SW 1271 (cell line): ENCODE data around the gene AFDN.

Experiments
- DNase-seq, 2 experiments: peaks; one replicate each; lab custom pipeline; 2025; lab: John Stamatoyannopoulos, UW

AFDN gene

DNA sequence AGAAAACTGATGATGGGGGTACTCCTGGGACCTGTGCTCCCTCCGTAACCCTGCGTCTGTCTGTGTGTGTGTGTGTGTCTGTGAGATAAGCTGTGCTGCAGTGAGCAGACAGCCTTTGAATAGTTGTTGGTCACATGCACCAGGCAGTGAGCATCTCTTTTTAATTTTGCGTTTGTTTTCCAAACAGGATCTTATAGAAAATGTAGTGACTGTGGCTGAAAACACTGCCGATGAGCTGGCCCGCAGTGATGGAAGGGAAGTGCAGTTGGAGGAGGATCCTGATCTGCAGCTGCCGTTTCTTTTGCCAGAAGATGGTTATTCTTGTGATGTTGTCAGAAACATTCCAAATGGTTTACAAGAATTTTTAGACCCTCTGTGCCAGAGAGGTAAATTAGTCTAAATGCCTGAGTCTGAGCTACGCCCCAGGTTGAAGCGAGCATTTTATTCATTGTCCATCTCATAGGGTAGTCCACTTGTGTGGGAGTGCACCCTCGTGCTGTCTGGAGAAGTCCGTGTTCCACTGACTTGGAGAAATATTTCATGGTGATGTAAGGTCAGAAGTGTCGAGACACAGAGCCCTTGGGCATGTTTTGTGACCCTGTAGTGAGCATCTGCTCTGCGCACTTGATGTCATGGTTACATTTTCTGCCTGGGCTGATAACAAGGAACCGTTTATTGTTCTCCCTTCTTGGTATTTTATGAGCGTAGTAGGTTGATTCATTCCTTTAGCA is 92.0 kb downstream of the AFDN start:
- DNase-seq = no peak

DNA sequence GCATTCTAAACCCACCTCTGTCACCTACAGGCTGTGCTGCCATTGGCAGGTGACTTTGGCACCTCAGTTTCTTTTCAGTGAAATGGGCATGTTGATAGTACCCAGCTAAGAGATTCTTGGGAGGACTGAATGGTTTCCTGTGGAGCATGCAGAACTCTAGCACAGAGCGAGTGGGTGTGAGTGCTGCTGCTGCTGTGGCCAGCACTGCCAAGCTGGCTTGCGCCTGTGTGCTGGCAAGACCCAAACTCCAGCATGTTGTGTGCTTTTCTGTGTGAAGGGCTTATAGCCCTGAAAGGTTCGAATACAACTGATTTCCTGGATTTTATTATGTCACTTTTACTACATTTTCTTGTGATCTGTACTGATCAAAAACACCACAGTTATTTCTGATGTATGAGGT is 92.6 kb downstream of the AFDN start:
- DNase-seq = no peak

DNA sequence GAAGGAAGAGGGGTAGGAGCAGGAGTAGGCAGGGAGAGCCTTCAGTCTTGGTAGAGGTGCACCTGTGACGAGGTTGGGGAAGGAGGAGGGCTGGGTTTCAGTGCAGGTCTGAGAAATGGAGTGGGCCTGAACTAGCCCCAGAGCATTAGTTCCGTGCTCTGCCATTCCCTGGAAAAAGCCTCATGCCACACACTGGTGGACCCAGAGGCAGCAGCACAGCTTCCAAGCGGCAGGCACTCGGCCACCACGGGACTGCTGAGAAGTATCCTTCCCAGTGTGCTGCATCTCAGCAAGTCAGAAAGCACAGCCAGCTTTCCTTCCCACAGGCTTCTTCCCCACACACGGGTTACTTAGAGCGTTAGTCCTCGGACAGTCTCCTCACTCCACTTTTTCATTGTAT is 93.5 kb downstream of the AFDN start:
- no peak for DNase-seq

DNA sequence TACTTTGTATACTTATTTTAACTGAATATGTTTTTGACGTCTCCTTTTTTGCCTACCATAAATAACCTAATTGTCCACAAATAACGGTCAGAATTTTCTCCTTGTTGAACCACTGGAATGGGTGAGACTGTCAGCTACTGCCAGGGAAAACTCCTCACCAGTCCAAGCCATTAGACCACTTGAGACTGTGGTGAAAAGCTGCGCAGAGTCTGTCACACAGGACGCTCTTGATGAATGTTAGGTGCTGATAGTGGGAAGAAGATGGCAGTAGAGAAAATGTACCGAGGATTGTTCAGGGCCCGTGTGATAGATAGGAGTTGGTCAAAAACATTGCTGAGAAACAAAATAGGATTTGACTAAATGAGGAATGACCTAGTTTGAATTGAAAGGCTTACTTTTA is 95.1 kb downstream of the AFDN start:
- no peak for DNase-seq

DNA sequence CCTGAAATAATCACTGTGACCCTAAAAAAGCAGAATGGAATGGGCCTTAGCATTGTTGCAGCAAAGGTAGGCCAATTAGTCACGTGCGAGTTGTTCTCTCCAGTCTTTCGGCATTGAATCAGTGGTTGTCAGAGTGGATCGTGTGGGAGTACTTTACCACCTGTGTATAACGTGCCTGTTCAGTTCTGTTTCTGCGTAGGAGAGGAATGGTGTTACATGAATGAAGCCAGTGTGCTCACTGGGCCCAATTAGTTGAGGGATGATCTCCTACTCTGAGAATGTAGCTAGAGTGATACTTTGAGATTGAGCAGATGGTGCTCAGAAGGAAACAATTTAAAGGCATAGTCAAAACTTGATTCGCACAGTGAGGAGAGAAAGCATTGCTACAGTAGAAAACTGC is 98.3 kb downstream of the AFDN start:
- no peak for DNase-seq

DNA sequence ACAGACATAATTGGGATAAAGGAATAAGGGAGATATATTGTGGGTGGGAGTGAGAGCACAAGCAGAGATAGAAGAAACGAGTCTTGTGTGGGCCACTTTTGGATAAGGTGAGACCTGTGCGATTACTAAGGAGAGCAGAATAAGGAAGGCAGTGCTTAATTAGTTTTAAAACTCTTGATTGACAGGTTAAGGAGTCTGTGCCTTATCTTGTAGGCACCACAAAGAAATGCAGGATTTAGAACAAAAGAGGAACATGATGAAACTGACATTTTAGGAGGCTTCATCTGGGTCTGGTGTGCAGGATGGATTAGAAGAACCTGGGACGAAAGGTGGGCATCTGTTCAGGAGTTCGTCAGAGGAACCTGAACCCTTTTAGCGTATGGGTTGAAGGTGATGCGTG is 100.5 kb downstream of the AFDN start:
- no peak for DNase-seq

DNA sequence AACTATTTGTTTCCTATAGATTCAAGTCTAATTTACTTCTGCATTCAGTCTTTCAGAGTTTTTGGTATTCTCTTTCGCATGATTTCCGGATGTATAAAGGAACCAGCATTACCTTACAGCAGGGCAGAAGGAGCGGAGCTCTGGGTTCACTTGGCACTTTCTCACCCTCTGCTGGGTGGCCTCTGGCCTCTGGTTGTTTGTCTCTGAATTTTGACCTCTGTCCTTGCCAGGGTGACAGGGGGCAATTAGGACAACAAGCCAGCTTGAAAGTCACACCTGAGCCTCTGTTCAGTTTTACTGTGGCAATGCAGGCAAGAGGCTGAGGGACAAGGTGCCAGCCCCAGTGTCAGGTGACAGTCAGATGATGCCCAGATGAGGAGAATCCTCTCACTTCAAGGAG is 101.4 kb downstream of the AFDN start:
- DNase-seq = no peak

DNA sequence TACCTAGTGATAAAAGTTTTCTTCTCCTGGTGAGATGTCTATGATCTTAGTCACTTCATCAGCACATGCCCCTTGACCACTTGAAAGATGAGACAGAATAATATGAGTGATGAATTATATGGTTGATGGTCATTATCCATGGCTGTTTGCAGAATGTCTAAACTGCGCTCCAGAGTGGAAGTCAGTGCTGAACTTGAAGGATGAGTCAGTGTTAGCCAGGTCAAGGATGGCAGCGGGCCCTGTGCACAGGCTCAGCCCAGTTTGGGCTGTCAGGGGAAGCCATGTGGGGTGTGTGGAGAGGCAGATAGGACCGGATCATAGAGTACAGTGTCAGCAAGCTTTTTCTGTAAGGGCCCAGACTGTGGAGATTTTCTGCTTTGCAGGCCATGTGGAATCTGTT is 103.6 kb downstream of the AFDN start:
- DNase-seq = no peak

DNA sequence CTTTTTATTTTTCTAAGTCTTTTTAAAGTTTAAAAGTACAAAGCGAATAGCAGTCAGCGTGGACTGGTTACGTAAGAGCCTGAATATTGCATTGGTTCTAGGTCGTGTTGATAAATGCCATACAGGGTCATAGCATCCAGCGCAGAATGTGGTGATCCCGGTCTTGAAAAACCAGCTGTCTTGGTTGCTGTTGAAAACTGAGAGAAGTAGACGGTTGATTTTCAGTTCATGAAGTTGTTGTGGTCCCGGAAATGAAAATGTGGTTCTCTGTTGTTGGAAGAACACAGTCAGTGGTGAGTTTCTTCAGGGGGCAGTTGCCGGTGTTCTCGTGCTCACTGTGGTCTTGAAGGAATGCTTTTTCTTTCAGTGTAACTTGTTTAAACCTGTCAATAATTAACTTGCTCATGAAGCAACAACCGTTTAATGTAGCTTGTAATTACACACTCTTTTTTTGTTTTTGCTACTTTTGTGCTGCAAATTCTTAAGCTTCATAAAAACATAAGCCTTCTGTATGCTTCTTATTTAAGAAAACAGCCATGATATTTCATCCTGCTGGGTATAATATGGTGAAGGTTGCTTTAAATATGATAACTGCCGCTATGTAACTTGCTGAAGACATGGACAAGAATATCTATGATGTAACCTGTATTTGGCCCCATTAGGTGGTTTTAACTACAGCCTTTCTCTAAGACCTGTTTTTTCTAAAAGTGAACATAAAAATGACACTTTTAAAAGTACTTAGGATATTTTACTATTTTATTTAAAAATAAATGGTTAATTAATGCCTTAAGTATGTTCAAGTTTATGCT is 106.0 kb downstream of the AFDN start:
- no peak for DNase-seq

DNA sequence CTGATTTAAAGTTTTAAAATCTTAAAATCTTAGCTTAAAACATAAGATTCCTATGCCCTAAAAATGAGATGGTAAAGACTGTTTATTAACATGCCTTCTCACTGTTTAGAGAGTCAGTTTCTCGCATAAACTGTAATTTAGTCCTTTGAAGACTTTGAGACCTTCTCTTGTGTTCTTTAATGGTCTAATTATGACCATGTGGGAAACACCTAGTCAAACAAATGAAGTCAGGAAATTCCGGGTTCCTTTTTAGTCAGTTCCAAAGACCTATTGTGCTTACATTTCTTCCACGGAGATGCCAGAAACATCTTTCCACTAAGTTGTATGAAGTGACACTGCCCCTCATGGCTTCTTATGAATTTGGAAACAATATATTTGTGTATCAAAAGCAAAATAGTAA is 106.6 kb downstream of the AFDN start:
- no peak for DNase-seq

DNA sequence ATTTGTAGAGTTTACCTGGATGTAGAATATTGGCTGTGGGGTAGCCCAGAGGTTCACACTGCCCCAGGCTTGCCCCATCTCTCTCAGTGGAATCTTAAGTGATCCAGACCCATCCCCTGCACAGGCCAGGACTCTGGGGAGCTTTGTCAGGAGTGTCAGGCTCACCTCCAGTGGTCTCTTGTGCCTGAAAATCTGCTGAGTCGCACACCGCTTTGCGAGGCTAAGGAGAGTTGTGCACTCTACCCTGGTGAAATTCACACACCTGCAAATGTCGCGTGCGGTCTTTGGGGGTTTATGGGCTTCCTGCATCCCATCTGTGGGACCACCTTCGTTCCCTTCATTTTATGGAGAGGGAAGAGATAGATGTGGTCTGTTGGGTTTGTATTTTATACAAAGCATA is 107.1 kb downstream of the AFDN start:
- DNase-seq = no peak

DNA sequence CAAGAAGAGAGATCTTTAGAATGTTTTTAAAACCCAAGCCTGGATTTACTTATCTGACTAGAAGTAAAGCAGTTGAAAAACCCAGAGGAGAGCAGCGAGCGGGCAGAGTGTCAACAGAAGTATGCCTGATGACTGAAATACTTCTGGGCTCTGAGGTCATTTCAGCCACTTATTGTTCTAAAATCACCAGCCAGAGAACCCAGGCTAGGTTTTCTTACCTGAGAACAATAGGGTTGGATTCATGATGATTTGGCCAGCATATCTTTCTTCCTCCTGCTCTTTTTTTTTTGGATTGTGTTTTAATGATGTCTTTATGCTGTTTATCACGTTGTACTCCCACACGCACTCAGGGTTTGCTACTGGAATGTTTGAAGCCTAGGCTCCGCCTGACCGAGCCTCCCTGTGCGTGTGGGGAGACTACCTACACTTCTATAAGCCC is 107.7 kb downstream of the AFDN start:
- no peak for DNase-seq

DNA sequence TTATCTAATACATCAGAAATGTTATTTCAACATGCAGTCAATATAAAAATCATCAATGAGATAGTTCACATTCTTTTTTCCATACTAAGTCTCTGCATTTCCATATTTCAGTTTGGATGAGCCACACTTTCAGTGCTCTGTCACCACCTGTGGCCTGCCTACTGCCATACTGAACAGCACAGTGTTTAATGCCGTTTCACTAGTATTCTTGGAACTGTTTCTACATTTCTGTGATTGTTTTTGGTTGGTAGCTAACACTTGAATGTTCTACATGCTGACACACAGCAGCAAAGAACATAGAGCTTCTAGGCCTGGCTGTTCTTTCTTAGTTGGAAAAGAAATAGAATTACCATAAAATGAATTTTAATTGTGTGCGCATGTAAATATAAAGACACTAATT is 109.3 kb downstream of the AFDN start:
- DNase-seq = no peak

DNA sequence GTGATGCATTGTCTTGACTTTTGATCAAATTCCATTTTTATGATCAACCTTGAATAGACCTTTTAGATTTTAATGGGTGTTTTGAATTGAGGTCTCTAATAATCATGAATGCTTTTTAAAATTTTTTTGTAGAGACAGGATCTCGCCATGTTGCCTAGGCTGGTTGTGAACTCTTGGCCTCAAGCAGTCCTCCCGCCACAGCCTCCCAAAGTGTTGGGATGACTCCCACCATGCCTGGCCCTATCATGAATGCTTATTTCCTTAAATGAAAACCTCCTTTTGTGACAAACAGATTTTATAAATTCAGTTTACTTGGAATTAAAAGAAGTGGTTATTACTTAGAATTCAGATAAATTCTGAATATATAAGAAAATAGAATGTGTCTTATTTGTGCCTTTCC is 110.6 kb downstream of the AFDN start:
- DNase-seq = no peak

DNA sequence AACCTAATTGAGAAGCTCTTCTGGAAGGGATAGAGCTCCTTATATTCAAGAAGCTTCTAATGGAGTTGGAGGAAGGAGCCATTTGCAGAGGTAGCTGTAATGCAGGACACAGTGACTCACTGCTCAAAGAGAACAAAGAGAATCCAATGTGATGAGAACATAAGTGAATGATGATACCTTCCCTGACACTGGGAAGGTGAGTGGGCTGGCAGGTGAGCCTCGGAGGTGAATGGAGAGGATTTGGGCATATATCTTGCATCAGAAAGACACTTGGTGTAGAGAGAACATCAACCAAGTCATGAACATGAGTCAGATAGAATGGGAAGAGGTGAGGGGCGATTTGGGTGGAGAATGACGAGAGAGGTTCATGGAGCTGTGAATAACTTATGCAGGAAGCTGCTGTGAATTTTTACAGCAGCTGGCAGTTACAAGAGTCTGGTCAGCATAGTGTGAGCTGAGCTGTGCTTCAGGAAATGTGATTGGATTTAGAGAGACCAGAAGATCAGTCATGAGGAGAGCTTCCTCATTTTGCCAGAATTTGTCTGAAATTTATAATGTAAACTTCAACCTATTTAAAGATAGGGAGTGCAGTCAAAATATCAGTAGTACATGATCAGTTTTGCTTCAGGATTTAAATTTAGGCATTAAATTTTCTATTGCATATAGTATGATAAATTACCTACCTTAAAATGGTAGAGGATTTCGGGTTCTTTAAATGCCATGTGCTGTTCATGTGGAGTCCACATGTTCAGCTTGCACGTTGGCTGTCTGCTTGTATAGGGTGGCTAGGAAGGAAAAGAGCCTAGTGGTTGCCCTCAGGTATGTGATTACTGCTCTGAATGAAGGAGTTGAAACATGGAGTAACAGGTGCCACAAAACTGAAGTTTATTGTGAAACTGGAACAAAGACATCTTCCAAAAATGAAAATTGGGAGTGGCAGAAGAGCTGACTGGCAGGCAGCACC is 111.5 kb downstream of the AFDN start:
- no peak for DNase-seq

DNA sequence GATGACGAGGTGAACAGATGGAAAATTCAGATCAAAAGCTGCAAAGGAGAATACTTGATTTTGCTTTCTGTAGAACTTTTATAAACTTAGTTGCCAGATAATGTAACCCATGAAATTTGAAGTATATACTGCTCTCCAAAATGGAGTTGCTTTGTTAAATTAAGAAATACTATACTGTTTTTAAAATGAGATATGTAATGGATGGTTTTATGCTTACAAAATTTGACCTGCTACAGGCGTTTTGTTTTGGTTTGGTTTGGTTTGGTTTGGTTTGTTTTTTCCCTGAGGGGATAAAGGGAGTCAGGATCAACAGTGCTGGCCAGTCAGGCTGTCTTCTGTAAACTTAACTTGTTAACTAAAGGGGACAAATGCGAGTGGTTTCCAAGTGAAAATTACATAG is 115.1 kb downstream of the AFDN start:
- DNase-seq = no peak

DNA sequence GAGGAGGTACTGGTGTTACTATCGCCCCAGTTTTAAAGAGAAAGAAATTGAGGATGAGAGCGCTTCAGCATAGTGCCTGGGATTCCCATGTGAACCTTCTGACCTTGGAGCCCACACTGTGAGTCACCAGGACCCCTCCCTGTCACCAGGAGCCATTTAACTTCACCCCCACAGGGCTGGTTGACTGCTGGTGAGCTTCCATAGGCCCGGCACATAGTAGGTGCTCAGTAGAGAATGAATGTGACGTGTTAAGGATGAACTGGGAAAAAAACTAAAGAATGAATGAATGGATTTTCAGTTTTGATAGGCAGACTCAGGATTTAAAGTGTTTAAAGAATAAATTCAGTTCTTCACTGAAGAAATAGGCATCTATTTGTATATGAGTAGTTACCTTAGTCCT is 117.4 kb downstream of the AFDN start:
- no peak for DNase-seq

DNA sequence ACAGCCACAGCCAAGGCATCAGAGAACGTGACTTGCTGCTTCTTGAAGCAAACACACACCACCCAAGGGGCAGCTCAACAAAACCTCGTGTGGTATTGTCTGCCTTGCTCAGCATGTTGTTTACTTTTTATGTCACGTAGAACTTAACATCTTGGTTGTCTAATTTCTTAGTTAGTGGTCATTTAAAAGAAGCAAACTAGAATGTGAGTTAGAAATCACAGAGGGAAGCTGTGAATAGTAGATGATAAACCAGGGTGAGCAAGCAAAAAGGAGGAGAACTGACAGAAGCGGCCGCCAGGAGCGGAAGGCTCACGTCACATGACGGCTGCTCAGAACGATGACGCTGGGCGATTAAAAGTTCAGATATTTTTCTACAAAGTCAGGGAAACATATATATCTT is 119.3 kb downstream of the AFDN start:
- DNase-seq = no peak

DNA sequence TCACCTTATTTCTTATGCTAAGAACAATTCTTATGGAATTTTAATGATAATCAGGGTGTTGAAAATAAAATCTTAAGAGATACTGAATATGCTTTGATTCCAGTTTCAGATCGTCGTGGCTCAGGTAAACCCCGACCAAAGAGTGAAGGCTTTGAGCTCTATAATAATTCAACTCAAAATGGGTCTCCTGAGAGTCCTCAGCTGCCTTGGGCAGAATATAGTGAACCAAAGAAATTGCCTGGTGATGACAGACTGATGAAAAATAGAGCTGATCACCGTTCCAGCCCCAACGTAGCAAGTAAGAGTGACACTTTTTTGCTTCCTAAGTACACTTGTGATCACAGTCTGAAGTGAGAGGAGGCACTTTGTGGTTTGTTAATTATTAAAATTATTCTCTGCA is 119.9 kb downstream of the AFDN start:
- no peak for DNase-seq

DNA sequence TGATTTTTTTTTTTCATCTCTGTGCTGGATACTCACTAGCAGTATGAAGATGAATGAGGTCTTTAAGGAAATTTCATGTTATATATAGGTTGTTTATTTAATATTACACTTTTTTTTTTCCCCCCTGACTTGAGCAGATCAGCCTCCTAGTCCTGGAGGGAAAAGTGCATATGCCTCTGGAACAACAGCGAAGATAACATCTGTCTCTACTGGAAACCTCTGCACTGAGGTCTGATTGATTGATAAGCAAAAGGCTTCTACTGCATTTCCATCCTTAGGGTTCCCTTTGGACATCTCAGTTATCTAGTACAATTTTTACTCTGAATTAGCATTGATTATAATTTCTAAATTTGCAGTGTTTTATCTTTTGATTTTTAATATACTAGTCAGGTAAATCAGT is 121.0 kb downstream of the AFDN start:
- no peak for DNase-seq

DNA sequence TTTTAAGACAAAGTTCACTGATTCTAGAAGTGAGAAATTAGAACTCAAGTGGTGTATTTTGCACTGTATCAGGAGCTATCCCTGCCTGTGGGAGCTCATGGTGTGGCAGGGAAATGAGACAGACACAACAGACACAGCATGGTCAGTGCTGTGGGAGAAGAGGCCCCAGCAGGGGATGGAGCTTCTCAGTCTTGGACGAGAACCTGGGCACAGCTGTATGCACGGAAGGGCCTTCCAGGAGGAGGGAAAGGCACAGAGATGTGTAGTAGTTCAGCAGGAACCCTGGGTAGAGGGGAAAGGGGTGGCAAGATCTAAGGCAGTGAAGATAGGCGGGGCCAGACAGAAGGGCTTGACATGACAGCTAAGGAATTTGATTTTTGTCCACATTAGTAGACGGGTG is 122.0 kb downstream of the AFDN start:
- DNase-seq = no peak

DNA sequence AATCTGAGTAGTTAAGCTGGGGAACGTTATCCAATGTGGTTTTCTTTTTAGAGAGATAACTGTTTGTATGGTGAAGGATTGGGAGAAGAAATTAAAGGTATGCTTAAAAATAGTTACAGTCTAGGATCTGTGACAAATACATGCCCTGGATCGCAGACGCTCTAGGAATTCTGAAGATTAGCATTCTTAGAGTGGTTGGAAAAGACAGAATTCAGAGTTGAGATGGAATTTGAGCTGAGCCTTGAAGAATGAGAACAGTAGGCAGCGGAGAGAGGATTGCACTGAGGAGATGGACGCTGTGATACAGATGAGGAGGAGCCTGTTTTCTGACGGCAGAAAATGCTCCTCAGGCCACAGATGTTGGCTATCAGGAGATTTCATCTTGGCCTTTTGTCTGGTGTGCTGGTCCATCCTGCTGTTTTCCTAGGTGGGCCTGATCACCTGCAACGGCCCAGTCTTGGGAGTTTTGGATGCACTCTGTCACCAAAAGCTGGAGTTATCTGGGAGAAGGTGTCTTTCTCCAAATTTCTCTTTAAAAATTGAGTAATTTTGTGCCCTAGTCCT is 122.5 kb downstream of the AFDN start:
- DNase-seq = no peak
